WTC11 (cell line): Measurements from ENCODE around the gene ARHGEF37. TPM values are rescaled to one million over a fixed set of nuclear protein-coding genes. Genes with fewer than 3 reads are reported as not detected.

Experiments used
- ATAC-seq: fragments of 200-7000 bp; cut with Tn5 transposase; 2 replicates; pipeline ENCODE4 v1.10.0; 2021; ENCODE audit warnings: mild to moderate bottlenecking, moderate library complexity
- CTCF ChIA-PET: fragments of 300-600 bp; sonication (Branson Sonifier 250); formaldehyde crosslinking; loops from one replicate; lab custom pipeline; 2021; ENCODE audit warnings: antibody characterized with exemption; lab: Charles Lee
- POLR2A ChIA-PET: fragments of 350-600 bp; sonication (Branson Sonifier 250); formaldehyde crosslinking; loops from one replicate; lab custom pipeline; 2021; ENCODE audit warnings: antibody characterized with exemption; lab: Charles Lee
- DNase-seq: peaks from one replicate; pipeline ENCODE4 v3.0.0; 2021; ENCODE audit warnings: low spot score
- H3K27ac Mint-ChIP-seq: 2 replicates; pipeline ENCODE4 v1.8.0; 2021; ENCODE audit warnings: mixed read lengths
- H3K27me3 Mint-ChIP-seq: 2 replicates; pipeline ENCODE4 v1.8.0; 2021; ENCODE audit warnings: low read depth, mild to moderate bottlenecking, moderate library complexity, mixed read lengths
- H3K36me3 Mint-ChIP-seq: 2 replicates; pipeline ENCODE4 v1.8.0; 2021; ENCODE audit warnings: mixed read lengths
- H3K4me1 Mint-ChIP-seq: 2 replicates; pipeline ENCODE4 v1.8.0; 2022; ENCODE audit warnings: mixed read lengths
- H3K4me3 Mint-ChIP-seq: 2 replicates; pipeline ENCODE4 v1.8.0; 2021; ENCODE audit warnings: mild to moderate bottlenecking, moderate library complexity, mixed read lengths
- H3K9me3 Mint-ChIP-seq: 2 replicates; pipeline ENCODE4 v1.8.0; 2021; ENCODE audit warnings: mixed read lengths
- EMX1 ChIP-seq: fragments of 250-450 bp; sonication (Bioruptor Pico); IDR thresholded peaks from 2 replicates; pipeline ENCODE4 v1.8.0; 2021; ENCODE audit warnings: mild to moderate bottlenecking
- ETV6 ChIP-seq: sonication (generic); formaldehyde crosslinking; IDR thresholded peaks from 2 replicates; pipeline ENCODE4 v1.8.1; 2022; ENCODE audit warnings: mild to moderate bottlenecking, missing genetic modification reagents
- FOXK1 ChIP-seq: sonication (generic); formaldehyde crosslinking; IDR thresholded peaks from 2 replicates; pipeline ENCODE4 v1.8.0; 2022; ENCODE audit warnings: mild to moderate bottlenecking, moderate library complexity, missing genetic modification reagents
- GABPB1 ChIP-seq: sonication (generic); formaldehyde crosslinking; IDR thresholded peaks from 2 replicates; pipeline ENCODE4 v1.8.1; 2023; ENCODE audit warnings: mild to moderate bottlenecking, missing genetic modification reagents
- GTF2I ChIP-seq: fragments of 250-450 bp; sonication (Bioruptor Pico); conservative IDR thresholded peaks from 2 replicates; pipeline ENCODE4 v1.4.0; 2021; ENCODE audit warnings: mild to moderate bottlenecking
- NR2C2 ChIP-seq: sonication (generic); formaldehyde crosslinking; IDR thresholded peaks from 2 replicates; pipeline ENCODE4 v1.8.0; 2022; ENCODE audit warnings: mild to moderate bottlenecking, missing genetic modification reagents
- NR3C1 ChIP-seq: sonication (generic); formaldehyde crosslinking; conservative IDR thresholded peaks from 2 replicates; pipeline ENCODE4 v1.8.1; 2023; ENCODE audit warnings: low read depth, mild to moderate bottlenecking, missing genetic modification reagents
- OVOL2 ChIP-seq: fragments of 250-450 bp; sonication (Bioruptor Pico); IDR thresholded peaks from 2 replicates; pipeline ENCODE4 v1.9.0; 2021; ENCODE audit warnings: mild to moderate bottlenecking, borderline replicate concordance
- RORB ChIP-seq: fragments of 250-450 bp; sonication (Bioruptor Pico); IDR thresholded peaks from 2 replicates; pipeline ENCODE4 v1.9.0; 2021; ENCODE audit warnings: mild to moderate bottlenecking
- SOX15 ChIP-seq: fragments of 250-450 bp; sonication (Bioruptor Pico); IDR thresholded peaks from 2 replicates; pipeline ENCODE4 v1.9.0; 2021; ENCODE audit warnings: mild to moderate bottlenecking
- TEAD1 ChIP-seq: sonication (generic); formaldehyde crosslinking; IDR thresholded peaks from 2 replicates; pipeline ENCODE4 v1.8.0; 2022; ENCODE audit warnings: mild to moderate bottlenecking, missing genetic modification reagents
- TP53 ChIP-seq: sonication (generic); formaldehyde crosslinking; IDR thresholded peaks from 2 replicates; pipeline ENCODE4 v1.8.1; 2023; ENCODE audit warnings: mild to moderate bottlenecking, missing genetic modification reagents
- ZNF219 ChIP-seq: sonication (generic); formaldehyde crosslinking; IDR thresholded peaks from 2 replicates; pipeline ENCODE4 v1.8.0; 2023; ENCODE audit warnings: missing genetic modification reagents, mild to moderate bottlenecking, borderline replicate concordance
- ZNF263 ChIP-seq: sonication (generic); formaldehyde crosslinking; IDR thresholded peaks from 2 replicates; pipeline ENCODE4 v1.8.1; 2022; ENCODE audit warnings: low read depth, mild to moderate bottlenecking, moderate library complexity, missing genetic modification reagents
- ZNF317 ChIP-seq: sonication (generic); formaldehyde crosslinking; IDR thresholded peaks from 2 replicates; pipeline ENCODE4 v1.8.1; 2023; ENCODE audit warnings: low read depth, mild to moderate bottlenecking, moderate library complexity, missing genetic modification reagents, borderline replicate concordance
- ZNF416 ChIP-seq: fragments of 250-450 bp; sonication (Bioruptor Pico); IDR thresholded peaks from 2 replicates; pipeline ENCODE4 v1.9.0; 2021; ENCODE audit warnings: mild to moderate bottlenecking, inconsistent platforms
- total RNA-seq: library from RNA; stranded (reverse); gene quantifications from 3 replicates; pipeline ENCODE4 v1.2.3, GENCODE V29; 2021
- TF ChIP-seq, protein P1 (sequence below): fragments of 250-450 bp; sonication (Bioruptor Pico); IDR thresholded peaks from 2 replicates; pipeline ENCODE4 v1.8.0; 2021; ENCODE audit warnings: mild to moderate bottlenecking
- TF ChIP-seq, protein P2 (sequence below): sonication (generic); formaldehyde crosslinking; IDR thresholded peaks from 2 replicates; pipeline ENCODE4 v1.8.1; 2022; ENCODE audit warnings: missing genetic modification reagents, borderline replicate concordance
- TF ChIP-seq, protein P3 (sequence below): sonication (generic); formaldehyde crosslinking; IDR thresholded peaks from 2 replicates; pipeline ENCODE4 v1.8.0; 2022; ENCODE audit warnings: mild to moderate bottlenecking, missing genetic modification reagents
- TF ChIP-seq, protein P4 (sequence below): fragments of 250-450 bp; sonication (Bioruptor Pico); IDR thresholded peaks from 2 replicates; pipeline ENCODE4 v2.1.2; 2022; ENCODE audit warnings: mild to moderate bottlenecking, moderate library complexity
- TF ChIP-seq, protein P5 (sequence below): fragments of 250-450 bp; sonication (Bioruptor Pico); IDR thresholded peaks from 2 replicates; pipeline ENCODE4 v1.9.0; 2021; ENCODE audit warnings: mild to moderate bottlenecking, borderline replicate concordance
- TF ChIP-seq, protein P6 (sequence below): sonication (generic); formaldehyde crosslinking; IDR thresholded peaks from 2 replicates; pipeline ENCODE4 v1.8.0; 2023; ENCODE audit warnings: missing genetic modification reagents

Gene ARHGEF37
- total RNA-seq, 1 experiment from 2014 or later: 1.1 TPM

DNA sequence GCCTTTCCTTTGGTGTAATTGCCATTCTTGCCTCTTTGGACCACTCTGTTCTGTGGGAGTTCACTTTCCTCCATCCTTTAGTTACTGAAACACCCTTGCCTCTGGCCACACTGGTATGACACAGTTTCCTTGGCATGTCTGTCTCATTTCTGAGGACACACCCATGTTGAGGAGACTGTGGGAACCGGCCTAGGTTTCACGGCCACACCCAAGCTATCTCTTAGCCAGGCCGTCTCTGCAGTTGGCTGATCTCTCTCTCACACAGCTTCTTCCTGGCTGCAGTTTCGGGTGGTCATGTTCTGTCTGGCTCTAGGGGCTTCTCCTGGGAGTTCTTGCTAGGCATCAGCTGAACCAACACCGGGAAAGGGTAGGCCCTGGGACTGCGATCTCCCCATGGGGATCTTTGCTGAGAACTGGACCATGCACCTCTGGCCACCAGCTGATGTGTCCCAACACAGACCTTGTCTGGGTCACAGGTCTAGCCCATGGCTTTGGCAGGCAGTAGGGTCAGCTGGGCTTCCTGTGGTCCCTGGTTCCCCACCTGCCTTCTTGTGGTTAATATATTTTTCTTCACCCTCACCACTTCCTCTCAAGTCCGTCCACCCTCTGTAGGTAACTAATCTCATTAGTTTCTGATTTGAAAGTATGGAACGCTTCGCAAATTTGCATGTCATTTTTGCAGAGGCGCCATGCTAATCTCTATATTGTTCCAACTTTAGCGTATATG is 24.9 kb downstream of the ARHGEF37 start (continued):
- TF ChIP-seq, protein P1, sequence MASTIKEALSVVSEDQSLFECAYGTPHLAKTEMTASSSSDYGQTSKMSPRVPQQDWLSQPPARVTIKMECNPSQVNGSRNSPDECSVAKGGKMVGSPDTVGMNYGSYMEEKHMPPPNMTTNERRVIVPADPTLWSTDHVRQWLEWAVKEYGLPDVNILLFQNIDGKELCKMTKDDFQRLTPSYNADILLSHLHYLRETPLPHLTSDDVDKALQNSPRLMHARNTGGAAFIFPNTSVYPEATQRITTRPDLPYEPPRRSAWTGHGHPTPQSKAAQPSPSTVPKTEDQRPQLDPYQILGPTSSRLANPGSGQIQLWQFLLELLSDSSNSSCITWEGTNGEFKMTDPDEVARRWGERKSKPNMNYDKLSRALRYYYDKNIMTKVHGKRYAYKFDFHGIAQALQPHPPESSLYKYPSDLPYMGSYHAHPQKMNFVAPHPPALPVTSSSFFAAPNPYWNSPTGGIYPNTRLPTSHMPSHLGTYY (CRISPR knock-in tag): no peak
- TF ChIP-seq ZNF317 (CRISPR knock-in tag): no peak
- no peak for TF ChIP-seq ZNF219 (CRISPR knock-in tag)
- no peak for TF ChIP-seq NR2C2 (CRISPR knock-in tag)
- TF ChIP-seq OVOL2 (CRISPR knock-in tag): no peak
- TF ChIP-seq FOXK1 (CRISPR knock-in tag): no peak
- no peak for TF ChIP-seq ETV6 (CRISPR knock-in tag)
- TF ChIP-seq, protein P2, sequence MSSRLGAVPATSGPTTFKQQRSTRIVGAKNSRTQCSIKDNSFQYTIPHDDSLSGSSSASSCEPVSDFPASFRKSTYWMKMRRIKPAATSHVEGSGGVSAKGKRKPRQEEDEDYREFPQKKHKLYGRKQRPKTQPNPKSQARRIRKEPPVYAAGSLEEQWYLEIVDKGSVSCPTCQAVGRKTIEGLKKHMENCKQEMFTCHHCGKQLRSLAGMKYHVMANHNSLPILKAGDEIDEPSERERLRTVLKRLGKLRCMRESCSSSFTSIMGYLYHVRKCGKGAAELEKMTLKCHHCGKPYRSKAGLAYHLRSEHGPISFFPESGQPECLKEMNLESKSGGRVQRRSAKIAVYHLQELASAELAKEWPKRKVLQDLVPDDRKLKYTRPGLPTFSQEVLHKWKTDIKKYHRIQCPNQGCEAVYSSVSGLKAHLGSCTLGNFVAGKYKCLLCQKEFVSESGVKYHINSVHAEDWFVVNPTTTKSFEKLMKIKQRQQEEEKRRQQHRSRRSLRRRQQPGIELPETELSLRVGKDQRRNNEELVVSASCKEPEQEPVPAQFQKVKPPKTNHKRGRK (CRISPR knock-in tag): no peak
- no peak for TF ChIP-seq NR3C1 (CRISPR knock-in tag)

DNA sequence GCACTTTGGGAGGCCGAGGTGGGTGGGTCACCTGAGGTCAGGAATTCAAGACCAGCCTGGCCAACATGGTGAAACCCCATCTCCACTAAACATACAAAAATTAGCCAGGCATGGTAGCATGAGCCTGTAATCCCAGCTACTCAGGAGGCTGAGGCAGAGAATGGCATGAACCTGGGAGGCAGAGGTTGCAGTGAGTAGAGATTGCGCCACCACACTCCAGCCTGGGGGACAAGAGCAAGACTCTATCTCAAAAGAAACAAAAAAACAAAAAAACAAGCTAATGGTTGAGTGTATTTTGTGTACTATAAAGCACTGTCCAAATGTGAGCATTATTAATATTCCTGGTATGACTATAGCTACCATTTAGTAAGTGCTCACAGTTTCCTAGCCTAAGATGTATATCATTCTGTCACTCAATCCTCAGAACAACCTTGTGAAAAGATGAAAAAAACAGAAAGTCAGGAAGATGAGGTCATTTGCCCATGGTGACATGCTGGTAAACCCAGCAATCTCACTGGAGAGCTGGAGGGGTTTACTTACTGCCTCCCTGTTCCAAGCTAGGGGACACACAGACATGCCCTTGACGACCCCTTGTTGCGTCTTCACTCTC is 27.7 kb downstream of the ARHGEF37 start:
- no peaks in the 10 kb centered on the region for H3K27me3 Mint-ChIP-seq
- no peak for DNase-seq
- no peak overlapping the region for H3K27ac Mint-ChIP-seq
- ChIA-PET CTCF (interaction anchor here (1.2 to 1.7 kb wide), 3 partner anchors 10 to 244 kb away, joined by 3 to 14 read pairs (median 3); no protein-coding TSS in a partner anchor), POLR2A (no interaction called here)
- TF ChIP-seq, protein P3, sequence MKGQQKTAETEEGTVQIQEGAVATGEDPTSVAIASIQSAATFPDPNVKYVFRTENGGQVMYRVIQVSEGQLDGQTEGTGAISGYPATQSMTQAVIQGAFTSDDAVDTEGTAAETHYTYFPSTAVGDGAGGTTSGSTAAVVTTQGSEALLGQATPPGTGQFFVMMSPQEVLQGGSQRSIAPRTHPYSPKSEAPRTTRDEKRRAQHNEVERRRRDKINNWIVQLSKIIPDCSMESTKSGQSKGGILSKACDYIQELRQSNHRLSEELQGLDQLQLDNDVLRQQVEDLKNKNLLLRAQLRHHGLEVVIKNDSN (CRISPR knock-in tag): no peak
- no peak for TF ChIP-seq SOX15 (CRISPR knock-in tag)
- no peak for TF ChIP-seq GABPB1 (CRISPR knock-in tag)
- TF ChIP-seq GTF2I (CRISPR knock-in tag): no peak
- no peak for TF ChIP-seq ETV6 (CRISPR knock-in tag)
- TF ChIP-seq, protein P4, sequence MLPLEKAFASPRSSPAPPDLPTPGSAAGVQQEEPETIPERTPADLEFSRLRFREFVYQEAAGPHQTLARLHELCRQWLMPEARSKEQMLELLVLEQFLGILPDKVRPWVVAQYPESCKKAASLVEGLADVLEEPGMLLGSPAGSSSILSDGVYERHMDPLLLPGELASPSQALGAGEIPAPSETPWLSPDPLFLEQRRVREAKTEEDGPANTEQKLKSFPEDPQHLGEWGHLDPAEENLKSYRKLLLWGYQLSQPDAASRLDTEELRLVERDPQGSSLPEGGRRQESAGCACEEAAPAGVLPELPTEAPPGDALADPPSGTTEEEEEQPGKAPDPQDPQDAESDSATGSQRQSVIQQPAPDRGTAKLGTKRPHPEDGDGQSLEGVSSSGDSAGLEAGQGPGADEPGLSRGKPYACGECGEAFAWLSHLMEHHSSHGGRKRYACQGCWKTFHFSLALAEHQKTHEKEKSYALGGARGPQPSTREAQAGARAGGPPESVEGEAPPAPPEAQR (CRISPR knock-in tag): no peak
- peaks cover 11% of the 10 kb centered on the region for H3K36me3 Mint-ChIP-seq
- no peak for ATAC-seq
- H3K4me1 Mint-ChIP-seq: peaks cover 8% of the 10 kb centered on the region
- no peak overlapping the region for H3K4me3 Mint-ChIP-seq
- peaks cover 19% of the 10 kb centered on the region for H3K9me3 Mint-ChIP-seq

DNA sequence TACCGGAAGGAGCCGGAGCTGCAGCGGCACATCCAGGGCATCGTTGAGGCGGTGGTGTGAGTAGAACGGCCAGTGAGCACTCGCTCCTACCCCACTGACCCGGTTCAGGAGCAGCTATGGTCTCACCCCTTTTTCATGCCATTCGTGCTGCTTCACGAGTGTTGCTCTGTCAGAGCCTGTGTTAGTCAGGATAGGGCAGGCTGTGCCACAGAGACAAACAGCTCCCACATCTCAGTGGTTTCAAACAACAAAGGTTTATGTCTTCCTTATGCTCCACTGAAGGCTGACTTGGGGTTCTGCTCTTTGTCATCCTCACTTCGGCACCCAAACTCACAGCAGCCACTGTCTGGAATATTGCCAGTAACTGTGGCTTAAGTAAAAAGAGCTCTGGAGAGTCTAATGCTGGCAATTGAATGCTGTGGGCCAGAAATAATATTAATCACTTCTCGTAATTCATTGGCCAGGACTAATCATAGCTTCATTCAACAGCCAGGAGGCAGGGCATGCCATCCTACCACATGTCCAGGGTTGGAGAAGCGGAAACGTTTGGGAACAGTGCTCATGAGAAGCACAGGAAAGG is 28.4 kb downstream of the ARHGEF37 start:
- POLR2A ChIA-PET: no interaction called here
- Mint-ChIP-seq H3K27me3 (no peaks in the 10 kb centered on the region), H3K4me1 (peaks cover 8% of the 10 kb centered on the region), H3K4me3 (no peak overlapping the region), H3K36me3 (peaks cover 11% of the 10 kb centered on the region), H3K9me3 (peaks cover 19% of the 10 kb centered on the region), H3K27ac (no peak overlapping the region)
- CTCF ChIA-PET: interaction anchor here (1.2 to 1.7 kb wide), 6 partner anchors 9 to 243 kb away, joined by 3 to 14 read pairs (median 4); no protein-coding TSS in a partner anchor
- no peak for DNase-seq
- no peak for ATAC-seq
- TF ChIP-seq, protein P5, sequence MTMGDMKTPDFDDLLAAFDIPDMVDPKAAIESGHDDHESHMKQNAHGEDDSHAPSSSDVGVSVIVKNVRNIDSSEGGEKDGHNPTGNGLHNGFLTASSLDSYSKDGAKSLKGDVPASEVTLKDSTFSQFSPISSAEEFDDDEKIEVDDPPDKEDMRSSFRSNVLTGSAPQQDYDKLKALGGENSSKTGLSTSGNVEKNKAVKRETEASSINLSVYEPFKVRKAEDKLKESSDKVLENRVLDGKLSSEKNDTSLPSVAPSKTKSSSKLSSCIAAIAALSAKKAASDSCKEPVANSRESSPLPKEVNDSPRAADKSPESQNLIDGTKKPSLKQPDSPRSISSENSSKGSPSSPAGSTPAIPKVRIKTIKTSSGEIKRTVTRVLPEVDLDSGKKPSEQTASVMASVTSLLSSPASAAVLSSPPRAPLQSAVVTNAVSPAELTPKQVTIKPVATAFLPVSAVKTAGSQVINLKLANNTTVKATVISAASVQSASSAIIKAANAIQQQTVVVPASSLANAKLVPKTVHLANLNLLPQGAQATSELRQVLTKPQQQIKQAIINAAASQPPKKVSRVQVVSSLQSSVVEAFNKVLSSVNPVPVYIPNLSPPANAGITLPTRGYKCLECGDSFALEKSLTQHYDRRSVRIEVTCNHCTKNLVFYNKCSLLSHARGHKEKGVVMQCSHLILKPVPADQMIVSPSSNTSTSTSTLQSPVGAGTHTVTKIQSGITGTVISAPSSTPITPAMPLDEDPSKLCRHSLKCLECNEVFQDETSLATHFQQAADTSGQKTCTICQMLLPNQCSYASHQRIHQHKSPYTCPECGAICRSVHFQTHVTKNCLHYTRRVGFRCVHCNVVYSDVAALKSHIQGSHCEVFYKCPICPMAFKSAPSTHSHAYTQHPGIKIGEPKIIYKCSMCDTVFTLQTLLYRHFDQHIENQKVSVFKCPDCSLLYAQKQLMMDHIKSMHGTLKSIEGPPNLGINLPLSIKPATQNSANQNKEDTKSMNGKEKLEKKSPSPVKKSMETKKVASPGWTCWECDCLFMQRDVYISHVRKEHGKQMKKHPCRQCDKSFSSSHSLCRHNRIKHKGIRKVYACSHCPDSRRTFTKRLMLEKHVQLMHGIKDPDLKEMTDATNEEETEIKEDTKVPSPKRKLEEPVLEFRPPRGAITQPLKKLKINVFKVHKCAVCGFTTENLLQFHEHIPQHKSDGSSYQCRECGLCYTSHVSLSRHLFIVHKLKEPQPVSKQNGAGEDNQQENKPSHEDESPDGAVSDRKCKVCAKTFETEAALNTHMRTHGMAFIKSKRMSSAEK (CRISPR knock-in tag): no peak
- TF ChIP-seq EMX1 (CRISPR knock-in tag): no peak
- TF ChIP-seq RORB (CRISPR knock-in tag): no peak
- TF ChIP-seq, protein P6, sequence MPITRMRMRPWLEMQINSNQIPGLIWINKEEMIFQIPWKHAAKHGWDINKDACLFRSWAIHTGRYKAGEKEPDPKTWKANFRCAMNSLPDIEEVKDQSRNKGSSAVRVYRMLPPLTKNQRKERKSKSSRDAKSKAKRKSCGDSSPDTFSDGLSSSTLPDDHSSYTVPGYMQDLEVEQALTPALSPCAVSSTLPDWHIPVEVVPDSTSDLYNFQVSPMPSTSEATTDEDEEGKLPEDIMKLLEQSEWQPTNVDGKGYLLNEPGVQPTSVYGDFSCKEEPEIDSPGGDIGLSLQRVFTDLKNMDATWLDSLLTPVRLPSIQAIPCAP (CRISPR knock-in tag): no peak
- TF ChIP-seq TP53: no peak
- no peak for TF ChIP-seq ZNF416
- no peak for TF ChIP-seq TEAD1
- TF ChIP-seq ZNF263 (CRISPR knock-in tag): no peak
